ENCODE measurements around the gene CNKSR3.

Gene CNKSR3

GRCh38 chr6:154411076-154411475 lies 99.4 kb downstream of the CNKSR3 start:
- H3K9ac ChIP-seq (ENCODE audit: insufficient read length) = no peak overlapping the region
- H3K27ac ChIP-seq = peak overlapping the region; percentile 51; the same call in 1 of the 2 replicates
- DNase-seq (ENCODE audit: low read depth, low spot score) = no peak
- TF ChIP-seq EZH2 (IDR thresholded peaks at IDR 0.05) (no peak), FOXP2 (optimal IDR thresholded peaks at IDR 0.05; ENCODE audit: control extremely low read depth, extremely low read length, insufficient read depth) (no peak), POLR2AphosphoS5 (IDR thresholded peaks at IDR 0.05; ENCODE audit: borderline replicate concordance, low read depth, low read length) (no peak)
- no peaks in the 10 kb centered on the region for H3K9me3 ChIP-seq (ENCODE audit: low read depth, low read length)
- no peaks in the 10 kb centered on the region for H3K36me3 ChIP-seq (ENCODE audit: insufficient read depth, low read length)
- H3K4me3 ChIP-seq = no peak overlapping the region

DNA sequence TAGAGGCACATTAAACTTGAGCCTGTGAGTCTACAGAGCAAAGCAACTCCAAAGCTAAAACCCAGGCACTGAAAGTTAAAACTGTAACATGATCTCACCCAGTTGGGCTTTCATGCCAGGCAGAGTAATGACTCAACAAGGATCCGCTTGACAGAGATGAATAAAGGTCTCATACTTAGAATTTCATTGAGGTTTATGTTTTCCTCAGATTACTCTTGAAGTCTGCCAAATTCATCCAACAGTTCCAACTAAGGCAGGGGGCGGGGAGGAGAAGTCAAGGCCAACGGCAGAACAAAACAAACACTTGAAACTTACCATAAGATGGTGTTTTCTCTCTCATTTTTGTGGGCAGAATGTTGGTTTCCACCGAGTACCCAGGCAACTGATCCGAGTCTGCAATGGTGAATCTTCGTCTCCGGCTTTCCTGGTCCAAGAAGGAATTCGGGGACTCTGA lies 99.8 kb downstream of the CNKSR3 start:
- Histone ChIP-seq H3K27ac (peak overlapping the region; percentile 51; the same call in 1 of the 2 replicates), H3K9ac (ENCODE audit: insufficient read length) (no peak overlapping the region), H3K4me3 (no peak overlapping the region), H3K36me3 (ENCODE audit: insufficient read depth, low read length) (no peaks in the 10 kb centered on the region), H3K9me3 (ENCODE audit: low read depth, low read length) (no peaks in the 10 kb centered on the region)
- TF ChIP-seq POLR2AphosphoS5 (IDR thresholded peaks at IDR 0.05; ENCODE audit: borderline replicate concordance, low read depth, low read length) = no peak
- no peak for TF ChIP-seq FOXP2 (optimal IDR thresholded peaks at IDR 0.05; ENCODE audit: control extremely low read depth, extremely low read length, insufficient read depth)
- DNase-seq (ENCODE audit: low read depth, low spot score) = no peak

DNA sequence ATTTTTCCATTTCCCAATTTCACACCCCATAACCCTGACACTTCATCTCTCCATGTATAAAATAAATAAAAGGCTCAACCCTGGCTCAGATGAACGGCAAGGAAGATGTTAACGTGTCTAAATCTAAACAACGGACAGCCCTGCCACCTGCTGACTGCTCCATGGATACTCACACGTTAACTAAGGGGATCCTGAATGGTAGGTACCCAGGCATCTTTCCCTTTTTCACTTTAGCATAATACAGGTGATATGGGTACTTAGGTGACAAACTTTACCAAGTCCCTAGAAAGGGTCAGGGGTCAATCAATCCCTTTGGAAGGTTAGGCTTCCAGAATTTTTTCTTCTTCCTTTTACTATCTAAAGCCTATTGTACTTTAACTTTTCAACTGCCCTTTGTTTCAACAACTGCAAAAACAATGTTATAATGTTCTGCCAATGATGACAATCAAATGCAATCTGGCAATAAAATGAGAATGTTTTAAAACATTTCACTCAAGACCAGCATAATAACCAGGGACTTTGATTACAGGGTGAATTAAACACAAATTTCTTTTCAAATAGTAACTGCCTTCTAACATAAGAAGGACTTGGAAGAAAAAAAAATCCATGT lies 101.5 kb downstream of the CNKSR3 start:
- H3K9me3 ChIP-seq (ENCODE audit: low read depth, low read length) = no peaks in the 10 kb centered on the region
- H3K27ac ChIP-seq = no peak overlapping the region
- H3K36me3 ChIP-seq (ENCODE audit: insufficient read depth, low read length) = no peaks in the 10 kb centered on the region
- no peak for TF ChIP-seq EZH2 (IDR thresholded peaks at IDR 0.05)
- no peak for TF ChIP-seq POLR2AphosphoS5 (IDR thresholded peaks at IDR 0.05; ENCODE audit: borderline replicate concordance, low read depth, low read length)
- no peak for TF ChIP-seq FOXP2 (optimal IDR thresholded peaks at IDR 0.05; ENCODE audit: control extremely low read depth, extremely low read length, insufficient read depth)
- no peak overlapping the region for H3K9ac ChIP-seq (ENCODE audit: insufficient read length)
- no peak for DNase-seq (ENCODE audit: low read depth, low spot score)
- H3K4me3 ChIP-seq = no peak overlapping the region

- Histone ChIP-seq H3K36me3 (ENCODE audit: insufficient read depth, low read length) (no peaks in the 10 kb centered on the region), H3K27ac (no peak overlapping the region), H3K9ac (ENCODE audit: insufficient read length) (no peak overlapping the region), H3K4me3 (no peak overlapping the region), H3K9me3 (ENCODE audit: low read depth, low read length) (no peaks in the 10 kb centered on the region)
- no peak for DNase-seq (ENCODE audit: low read depth, low spot score)
- TF ChIP-seq POLR2AphosphoS5 (IDR thresholded peaks at IDR 0.05; ENCODE audit: borderline replicate concordance, low read depth, low read length) = no peak
These were observed 103.0 kb downstream of the CNKSR3 start for GRCh38 chr6:154407440-154407839.

DNA sequence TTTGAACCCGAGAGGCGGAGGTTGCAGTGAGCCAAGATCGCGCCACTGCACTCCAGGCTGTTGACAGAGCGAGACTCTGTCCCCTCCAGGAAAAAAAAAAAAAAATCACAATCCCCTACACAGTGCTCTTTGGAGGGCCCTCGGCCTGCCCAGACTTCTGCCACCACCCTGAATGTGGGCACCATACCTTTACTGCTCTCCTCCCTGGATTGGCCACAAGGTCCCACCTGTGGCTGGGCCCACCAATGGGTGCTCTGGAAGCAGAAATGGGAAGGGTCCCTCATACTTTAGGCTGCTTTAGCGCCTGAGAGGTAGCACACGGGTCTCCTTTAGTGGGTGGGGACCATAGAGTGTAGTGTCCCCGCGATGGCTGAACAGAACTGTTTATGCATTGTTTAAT lies 103.6 kb downstream of the CNKSR3 start:
- no peak overlapping the region for H3K9ac ChIP-seq (ENCODE audit: insufficient read length)
- no peak for TF ChIP-seq FOXP2 (optimal IDR thresholded peaks at IDR 0.05; ENCODE audit: control extremely low read depth, extremely low read length, insufficient read depth)
- TF ChIP-seq POLR2AphosphoS5 (IDR thresholded peaks at IDR 0.05; ENCODE audit: borderline replicate concordance, low read depth, low read length) = no peak
- no peak for TF ChIP-seq EZH2 (IDR thresholded peaks at IDR 0.05)
- no peak overlapping the region for H3K27ac ChIP-seq

DNA sequence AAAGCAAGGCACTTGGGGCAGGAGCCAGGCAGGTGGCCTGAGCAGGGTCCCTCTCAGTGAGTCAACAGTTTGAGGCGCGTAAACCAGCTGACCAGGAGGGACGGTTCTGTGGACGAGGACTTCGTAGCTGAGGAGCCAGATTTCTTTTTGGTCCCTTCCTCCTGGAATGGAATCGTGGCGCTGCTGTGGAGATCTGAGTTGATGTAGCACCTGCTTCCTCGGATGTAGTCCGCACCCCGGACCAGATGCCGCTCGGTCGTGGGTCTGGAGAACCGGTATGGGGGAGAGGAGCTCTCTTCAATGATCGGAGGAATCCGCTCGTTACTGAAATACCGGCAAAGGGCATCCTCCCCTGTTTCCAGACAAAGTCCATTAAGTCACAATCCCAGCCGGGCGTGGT lies 104.2 kb downstream of the CNKSR3 start:
- no peak for TF ChIP-seq POLR2AphosphoS5 (IDR thresholded peaks at IDR 0.05; ENCODE audit: borderline replicate concordance, low read depth, low read length)
- TF ChIP-seq EZH2 (IDR thresholded peaks at IDR 0.05) = no peak
- TF ChIP-seq FOXP2 (optimal IDR thresholded peaks at IDR 0.05; ENCODE audit: control extremely low read depth, extremely low read length, insufficient read depth) = no peak

More for the DNA sequence above, 103.6 kb downstream of the CNKSR3 start:
- no peaks in the 10 kb centered on the region for H3K9me3 ChIP-seq (ENCODE audit: low read depth, low read length)
- no peak for DNase-seq (ENCODE audit: low read depth, low spot score)
- no peak overlapping the region for H3K4me3 ChIP-seq
- no peaks in the 10 kb centered on the region for H3K36me3 ChIP-seq (ENCODE audit: insufficient read depth, low read length)

GRCh38 chr6:154404791-154405400 lies 105.6 kb downstream of the CNKSR3 start:
- Histone ChIP-seq H3K4me3 (no peak overlapping the region), H3K36me3 (ENCODE audit: insufficient read depth, low read length) (no peaks in the 10 kb centered on the region), H3K9me3 (ENCODE audit: low read depth, low read length) (no peaks in the 10 kb centered on the region), H3K27ac (no peak overlapping the region), H3K9ac (ENCODE audit: insufficient read length) (no peak overlapping the region)
- DNase-seq (ENCODE audit: low read depth, low spot score) = no peak
- TF ChIP-seq FOXP2 (optimal IDR thresholded peaks at IDR 0.05; ENCODE audit: control extremely low read depth, extremely low read length, insufficient read depth) = no peak
- TF ChIP-seq POLR2AphosphoS5 (IDR thresholded peaks at IDR 0.05; ENCODE audit: borderline replicate concordance, low read depth, low read length) = no peak

More for the DNA sequence above, 104.2 kb downstream of the CNKSR3 start:
- Histone ChIP-seq H3K27ac (no peak overlapping the region), H3K9me3 (ENCODE audit: low read depth, low read length) (no peaks in the 10 kb centered on the region), H3K9ac (ENCODE audit: insufficient read length) (no peak overlapping the region), H3K36me3 (ENCODE audit: insufficient read depth, low read length) (no peaks in the 10 kb centered on the region), H3K4me3 (no peak overlapping the region)
- no peak for DNase-seq (ENCODE audit: low read depth, low spot score)

- H3K36me3 ChIP-seq (ENCODE audit: insufficient read depth, low read length) = no peaks in the 10 kb centered on the region
- H3K4me3 ChIP-seq = no peak overlapping the region
- H3K9me3 ChIP-seq (ENCODE audit: low read depth, low read length) = no peaks in the 10 kb centered on the region
- H3K9ac ChIP-seq (ENCODE audit: insufficient read length) = no peak overlapping the region
- no peak for DNase-seq (ENCODE audit: low read depth, low spot score)
- H3K27ac ChIP-seq = no peak overlapping the region
- no peak for TF ChIP-seq EZH2 (IDR thresholded peaks at IDR 0.05)
- TF ChIP-seq FOXP2 (optimal IDR thresholded peaks at IDR 0.05; ENCODE audit: control extremely low read depth, extremely low read length, insufficient read depth) = no peak
- no peak for TF ChIP-seq POLR2AphosphoS5 (IDR thresholded peaks at IDR 0.05; ENCODE audit: borderline replicate concordance, low read depth, low read length)
These were observed 106.7 kb downstream of the CNKSR3 start for GRCh38 chr6:154403788-154404187.
